Mesenchymal stem cell (in vitro differentiated cells and primary cell): ENCODE data around the gene CLIP1.
A peak's percentile ranks its signal among the peaks of the same experiment; 100 is the strongest.

Experiments
- DNase-seq: peaks from one replicate; pipeline ENCODE4 v3.0.0-alpha.2; 2013
- H2AFZ ChIP-seq: one replicate; pipeline ENCODE4 v1.6.1; 2013; ENCODE audit warnings: low read depth, mild to moderate bottlenecking, control low read depth, inconsistent platforms, low read length, moderate library complexity
- H2AK5ac ChIP-seq: 2 replicates; pipeline ENCODE4 v1.6.1; 2013; ENCODE audit warnings: low read length, moderate library complexity, mild to moderate bottlenecking, inconsistent platforms; ENCODE audit not compliant: severe bottlenecking
- H2BK120ac ChIP-seq: one replicate; pipeline ENCODE4 v1.6.1; 2013; ENCODE audit warnings: low read depth, mild to moderate bottlenecking, inconsistent platforms, low read length, moderate library complexity
- H2BK12ac ChIP-seq, 2 experiments: one replicate each; pipeline ENCODE4 v1.6.1; 2013; ENCODE audit warnings: inconsistent platforms in 2 of 2, low read length in 2 of 2, mild to moderate bottlenecking in 2 of 2, moderate library complexity in 2 of 2, control low read depth in 1 of 2
- H2BK15ac ChIP-seq: one replicate; pipeline ENCODE4 v1.6.1; 2013; ENCODE audit warnings: mild to moderate bottlenecking, low read depth, inconsistent platforms; ENCODE audit not compliant: poor library complexity, severe bottlenecking
- H2BK5ac ChIP-seq: 2 replicates; pipeline ENCODE4 v1.6.1; 2013; ENCODE audit warnings: low read depth, mild to moderate bottlenecking, low read length, control low read depth, inconsistent platforms; ENCODE audit not compliant: poor library complexity, severe bottlenecking
- H3K14ac ChIP-seq, 2 experiments: one replicate each; pipeline ENCODE4 v1.6.1; 2013; ENCODE audit warnings: inconsistent platforms in 2 of 2, low read length in 2 of 2, control low read depth in 1 of 2, mild to moderate bottlenecking in 1 of 2, moderate library complexity in 1 of 2
- H3K18ac ChIP-seq, 2 experiments: one replicate each; pipeline ENCODE4 v1.6.1; 2013; ENCODE audit warnings: inconsistent platforms in 2 of 2, low read length in 2 of 2, control low read depth in 1 of 2, low read depth in 1 of 2, mild to moderate bottlenecking in 1 of 2
- H3K23ac ChIP-seq, 2 experiments: one replicate each; pipeline ENCODE4 v1.6.1; 2013; ENCODE audit warnings: inconsistent platforms in 2 of 2, low read length in 2 of 2, mild to moderate bottlenecking in 2 of 2, moderate library complexity in 2 of 2, control low read depth in 1 of 2
- H3K27ac ChIP-seq: 2 replicates; pipeline ENCODE4 v1.5.1; 2013; ENCODE audit warnings: mild to moderate bottlenecking, moderate library complexity, low read length, control low read depth, inconsistent platforms; ENCODE audit not compliant: poor library complexity, severe bottlenecking
- H3K27me3 ChIP-seq, 2 experiments: 2 replicates each; pipeline versions ENCODE4 v1.6.1 to v1.7.0; 2013; ENCODE audit warnings: low read length in 2 of 2, mild to moderate bottlenecking in 2 of 2, moderate library complexity in 2 of 2, control low read depth in 1 of 2, inconsistent platforms in 1 of 2; ENCODE audit not compliant: control insufficient read depth in 1 of 2, insufficient read depth in 1 of 2
- H3K36me3 ChIP-seq, 2 experiments: 2 replicates each; pipeline versions ENCODE4 v1.6.1 to v1.7.0; 2013; ENCODE audit warnings: low read length in 2 of 2, control low read depth in 1 of 2, inconsistent platforms in 1 of 2, low read depth in 1 of 2, mild to moderate bottlenecking in 1 of 2; ENCODE audit not compliant: insufficient read depth in 2 of 2, control insufficient read depth in 1 of 2
- H3K4ac ChIP-seq, 2 experiments: one replicate each; pipeline ENCODE4 v1.6.1; 2013; ENCODE audit warnings: inconsistent platforms in 2 of 2, low read length in 2 of 2, mild to moderate bottlenecking in 2 of 2, moderate library complexity in 2 of 2, control low read depth in 1 of 2, low read depth in 1 of 2
- H3K4me1 ChIP-seq: 2 replicates; pipeline ENCODE4 v1.6.1; 2013; ENCODE audit warnings: low read depth, low read length, control low read depth; ENCODE audit not compliant: control insufficient read depth, insufficient read depth
- H3K4me2 ChIP-seq: 2 replicates; pipeline ENCODE4 v1.6.1; 2013; ENCODE audit warnings: low read length, mild to moderate bottlenecking, inconsistent platforms; ENCODE audit not compliant: poor library complexity, severe bottlenecking
- H3K4me3 ChIP-seq, 2 experiments: 2 replicates each; pipeline versions ENCODE4 v1.5.1 to v1.7.0; 2013; ENCODE audit warnings: low read length in 2 of 2, mild to moderate bottlenecking in 2 of 2, control low read depth in 1 of 2, low read depth in 1 of 2; ENCODE audit not compliant: insufficient read depth in 1 of 2
- H3K79me1 ChIP-seq: replicated peaks from 2 replicates; pipeline ENCODE4 v1.6.1; 2013; ENCODE audit warnings: mild to moderate bottlenecking, control low read depth, low read length, inconsistent platforms; ENCODE audit not compliant: poor library complexity, severe bottlenecking
- H3K9ac ChIP-seq: 2 replicates; pipeline ENCODE4 v1.7.0; 2013; ENCODE audit warnings: mild to moderate bottlenecking, low read length, moderate library complexity
- H3K9me3 ChIP-seq: 2 replicates; pipeline ENCODE4 v1.7.0; 2013; ENCODE audit warnings: mild to moderate bottlenecking, low read length; ENCODE audit not compliant: control insufficient read depth
- H4K8ac ChIP-seq: one replicate; pipeline ENCODE4 v1.6.1; 2013; ENCODE audit warnings: inconsistent platforms, mild to moderate bottlenecking, low read length, moderate library complexity
- H4K91ac ChIP-seq: one replicate; pipeline ENCODE4 v1.6.1; 2013; ENCODE audit warnings: mild to moderate bottlenecking, low read length, inconsistent platforms
- WGBS: methylation state at CpG from one replicate; pipeline ENCODE4 v1.1.7; 2013; ENCODE audit warnings: mixed read lengths; 5-methylcytosine and 5-hydroxymethylcytosine counted together

Gene CLIP1

DNA sequence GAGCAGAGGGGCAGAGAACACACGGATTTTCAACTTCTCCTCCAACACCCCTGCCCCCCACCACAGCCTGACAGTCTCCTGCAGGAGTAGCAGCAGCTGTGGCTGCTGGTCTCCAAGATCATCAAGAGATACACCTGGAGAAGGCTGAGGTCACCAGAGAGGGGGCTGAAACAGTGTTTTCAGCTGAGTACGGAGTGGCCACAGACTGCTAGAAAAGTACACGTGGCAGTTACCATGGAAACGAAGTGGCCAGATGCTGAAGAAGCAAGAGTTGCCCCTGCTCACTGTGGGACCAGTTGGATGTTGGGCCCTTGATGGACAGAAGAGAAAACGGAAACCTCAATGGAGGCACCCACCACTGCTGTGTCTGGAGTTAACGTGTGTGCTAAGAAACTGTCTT lies 191.7 kb downstream of the CLIP1 start:
- H3K27ac ChIP-seq = no peak overlapping the region
- no peak for DNase-seq
- no peak overlapping the region for H3K4ac ChIP-seq
- peaks cover 40 to 79% of the 10 kb centered on the region in 2 experiments for H3K36me3 ChIP-seq
- no peak overlapping the region for H2BK120ac ChIP-seq
- H3K79me1 ChIP-seq = peaks cover 5% of the 10 kb centered on the region
- H2BK12ac ChIP-seq = no peak overlapping the region
- 76% methylated on average over 5 of the region's 6 CpGs for WGBS
- H3K27me3 ChIP-seq = no peaks in the 10 kb centered on the region
- H3K4me1 ChIP-seq = peaks cover 8% of the 10 kb centered on the region
- no peak overlapping the region for H4K91ac ChIP-seq
- H2BK15ac ChIP-seq = no peak overlapping the region
- no peak overlapping the region for H2AFZ ChIP-seq
- H3K4me2 ChIP-seq = no peak overlapping the region
- no peak overlapping the region for H4K8ac ChIP-seq
- no peak overlapping the region for H2BK5ac ChIP-seq
- H3K14ac ChIP-seq = no peak overlapping the region
- no peak overlapping the region for H3K9ac ChIP-seq
- H3K18ac ChIP-seq = no peak overlapping the region
- no peak overlapping the region for H3K4me3 ChIP-seq
- no peak overlapping the region for H2AK5ac ChIP-seq
- no peak overlapping the region for H3K23ac ChIP-seq
- H3K9me3 ChIP-seq = no peaks in the 10 kb centered on the region

DNA sequence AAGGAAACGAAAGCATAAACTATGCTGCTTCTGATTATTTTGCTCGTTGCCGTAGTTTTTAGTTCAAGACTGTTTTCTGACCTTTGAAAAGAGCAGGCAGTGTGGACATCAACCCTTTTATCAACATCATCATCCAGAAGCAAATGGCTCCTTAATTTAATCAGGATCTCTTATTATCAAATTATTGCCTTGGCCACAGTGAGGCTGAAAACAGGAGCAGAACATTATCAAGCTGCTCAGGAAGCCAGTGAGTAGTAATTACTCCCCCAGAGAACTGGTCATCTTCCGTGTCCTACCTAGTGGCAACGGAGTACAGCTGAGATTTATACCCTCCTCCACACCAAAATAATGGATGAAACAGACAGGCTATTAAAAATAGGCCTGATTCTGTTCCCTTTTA lies 194.4 kb downstream of the CLIP1 start:
- H3K14ac ChIP-seq = no peak overlapping the region
- H3K9me3 ChIP-seq = no peaks in the 10 kb centered on the region
- no peak overlapping the region for H3K27ac ChIP-seq
- peaks cover 17% of the 10 kb centered on the region for H3K4me1 ChIP-seq
- WGBS = 95% methylated on average over 5 of the region's 5 CpGs
- no peak overlapping the region for H2AK5ac ChIP-seq
- no peak overlapping the region for H3K4me2 ChIP-seq
- H2BK15ac ChIP-seq = no peak overlapping the region
- no peak overlapping the region for H3K18ac ChIP-seq
- H3K23ac ChIP-seq = no peak overlapping the region
- peaks cover 8% of the 10 kb centered on the region for H3K79me1 ChIP-seq
- no peak overlapping the region for H2BK120ac ChIP-seq
- no peak overlapping the region for H4K8ac ChIP-seq
- no peak overlapping the region for H2BK12ac ChIP-seq
- no peak overlapping the region for H4K91ac ChIP-seq
- H3K27me3 ChIP-seq = no peaks in the 10 kb centered on the region
- DNase-seq = no peak
- H3K4me3 ChIP-seq = no peak overlapping the region
- no peak overlapping the region for H3K9ac ChIP-seq
- H3K4ac ChIP-seq = no peak overlapping the region
- peaks cover 30 to 66% of the 10 kb centered on the region in 2 experiments for H3K36me3 ChIP-seq
- no peak overlapping the region for H2BK5ac ChIP-seq
- H2AFZ ChIP-seq = no peak overlapping the region

DNA sequence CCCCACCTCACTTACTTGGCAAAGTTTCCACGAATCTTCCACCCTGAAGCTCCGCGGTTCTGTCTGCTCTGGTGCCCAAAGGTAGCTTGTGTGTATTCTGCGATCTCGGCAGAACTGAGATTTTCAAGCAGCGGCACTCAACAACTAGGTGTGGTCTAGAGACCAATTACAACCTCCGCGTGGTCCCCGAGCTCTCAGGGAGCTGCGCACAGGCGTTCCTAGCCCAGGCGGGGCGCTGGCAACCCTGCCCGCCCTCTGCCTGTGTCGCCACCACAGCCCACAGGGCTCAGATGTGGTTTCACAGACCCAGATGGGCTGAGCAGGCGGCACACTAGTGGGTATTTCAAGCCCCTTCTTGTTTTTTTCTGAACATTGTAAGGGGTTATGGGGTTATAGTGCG lies 195.1 kb downstream of the CLIP1 start:
- Histone ChIP-seq H2AFZ (no peak overlapping the region), H2BK12ac (no peak overlapping the region), H3K9me3 (no peaks in the 10 kb centered on the region), H3K27ac (no peak overlapping the region), H3K4me3 (no peak overlapping the region), H3K18ac (no peak overlapping the region), H2BK120ac (no peak overlapping the region), H2AK5ac (no peak overlapping the region), H4K8ac (no peak overlapping the region), H3K36me3 (peaks cover 34 to 66% of the 10 kb centered on the region in 2 experiments), H4K91ac (no peak overlapping the region), H3K27me3 (no peaks in the 10 kb centered on the region), H2BK5ac (no peak overlapping the region), H3K4ac (no peak overlapping the region), H3K9ac (no peak overlapping the region), H3K79me1 (peaks cover 11% of the 10 kb centered on the region), H2BK15ac (no peak overlapping the region), H3K4me2 (no peak overlapping the region), H3K4me1 (peaks cover 21% of the 10 kb centered on the region), H3K23ac (no peak overlapping the region), H3K14ac (no peak overlapping the region)
- WGBS = 96% methylated on average over 17 of the region's 17 CpGs
- DNase-seq = no peak

DNA sequence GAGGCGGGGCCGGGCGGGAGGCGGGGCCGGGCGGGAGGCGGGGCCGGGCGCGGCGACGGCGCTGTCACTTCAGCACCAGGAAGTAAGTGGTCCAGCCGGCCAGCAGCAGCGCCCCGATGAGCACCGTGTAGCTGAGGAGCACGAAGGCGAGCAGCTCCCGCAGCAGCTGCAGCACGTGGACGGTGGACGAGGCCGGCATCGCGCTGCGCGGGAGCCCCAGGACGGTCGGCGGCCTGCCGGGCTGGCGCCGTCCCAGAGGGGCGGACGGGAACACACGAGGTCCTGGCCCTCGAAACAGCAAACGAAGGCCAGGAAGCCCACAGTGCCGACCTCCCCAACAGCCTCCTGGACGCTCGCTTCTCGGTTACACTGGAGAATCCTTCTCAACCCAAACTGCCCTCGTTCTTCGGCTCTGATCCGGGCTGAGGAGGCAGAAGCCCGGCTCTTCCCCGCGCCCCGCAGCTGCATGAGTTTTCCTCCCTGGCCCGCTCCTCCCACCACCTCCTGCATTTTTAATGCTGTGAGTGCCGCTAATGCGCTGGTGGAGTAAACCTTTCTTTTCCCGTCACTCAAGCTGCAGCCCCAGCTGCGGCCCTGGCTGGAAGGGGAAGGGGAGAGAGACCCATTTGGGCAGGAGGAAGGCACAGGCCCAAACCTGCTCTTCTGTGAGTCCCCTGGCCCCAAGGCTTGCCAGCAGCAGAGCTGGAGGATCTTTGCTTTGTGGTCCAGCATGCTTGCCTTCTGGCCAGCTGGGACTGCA lies 195.9 kb downstream of the CLIP1 start:
- peak overlapping the region in 1 of 2 experiments; percentile 63 for H3K23ac ChIP-seq
- no peak overlapping the region for H3K9ac ChIP-seq
- no peak overlapping the region for H2AK5ac ChIP-seq
- H3K4me2 ChIP-seq = peak overlapping the region; percentile 79
- no peaks in the 10 kb centered on the region for H3K9me3 ChIP-seq
- no peak overlapping the region for H3K4ac ChIP-seq
- peaks cover 21% of the 10 kb centered on the region for H3K4me1 ChIP-seq
- H3K4me3 ChIP-seq = peak overlapping the region in 1 of 2 experiments; percentile 77
- no peak overlapping the region for H3K18ac ChIP-seq
- no peak overlapping the region for H3K27ac ChIP-seq
- H4K8ac ChIP-seq = no peak overlapping the region
- H2AFZ ChIP-seq = no peak overlapping the region
- no peak overlapping the region for H2BK15ac ChIP-seq
- H2BK12ac ChIP-seq = no peak overlapping the region
- H3K14ac ChIP-seq = no peak overlapping the region
- H2BK120ac ChIP-seq = no peak overlapping the region
- 15% methylated on average over 50 of the region's 55 CpGs for WGBS
- no peak for DNase-seq
- H4K91ac ChIP-seq = no peak overlapping the region
- H2BK5ac ChIP-seq = no peak overlapping the region
- peaks cover 34 to 66% of the 10 kb centered on the region in 2 experiments for H3K36me3 ChIP-seq
- peaks cover 11% of the 10 kb centered on the region for H3K79me1 ChIP-seq
- H3K27me3 ChIP-seq = no peaks in the 10 kb centered on the region
